GM10847 (cell line): Measurements from ENCODE around the gene MIER2.

Experiments used
- POLR2A ChIP-seq: IDR thresholded peaks from 2 replicates; pipeline ENCODE4 v1.6.1; 2011; ENCODE audit not compliant: insufficient read length; ENCODE audit errors: extremely low read depth

MIER2 gene

DNA sequence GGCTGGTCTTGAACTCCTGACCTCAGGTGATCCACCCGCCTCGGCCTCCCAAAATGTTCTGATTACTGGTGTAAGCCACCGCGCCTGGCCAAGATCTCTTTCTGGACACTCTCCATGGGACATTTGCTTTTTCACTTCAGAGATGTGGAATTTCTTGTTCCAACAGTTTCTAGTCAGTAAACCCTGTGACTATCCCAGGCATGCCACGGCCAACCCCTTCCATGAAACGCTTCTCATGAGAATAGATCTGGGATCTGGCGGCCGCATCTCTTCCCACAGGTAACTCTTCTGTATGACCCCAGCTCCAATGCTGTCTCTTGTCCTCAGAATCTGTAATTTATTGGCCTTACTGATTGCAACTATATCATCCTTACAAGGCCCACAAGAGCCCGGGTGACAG is 69.6 kb downstream of the MIER2 start:
- no peak for TF ChIP-seq POLR2A

GRCh38 chr19:273393-273792 is 71.2 kb downstream of the MIER2 start:
- TF ChIP-seq POLR2A: no peak

GRCh38 chr19:271856-272255 is 72.7 kb downstream of the MIER2 start:
- TF ChIP-seq POLR2A: no peak

GRCh38 chr19:269241-269640 is 75.4 kb downstream of the MIER2 start:
- TF ChIP-seq POLR2A: no peak

DNA sequence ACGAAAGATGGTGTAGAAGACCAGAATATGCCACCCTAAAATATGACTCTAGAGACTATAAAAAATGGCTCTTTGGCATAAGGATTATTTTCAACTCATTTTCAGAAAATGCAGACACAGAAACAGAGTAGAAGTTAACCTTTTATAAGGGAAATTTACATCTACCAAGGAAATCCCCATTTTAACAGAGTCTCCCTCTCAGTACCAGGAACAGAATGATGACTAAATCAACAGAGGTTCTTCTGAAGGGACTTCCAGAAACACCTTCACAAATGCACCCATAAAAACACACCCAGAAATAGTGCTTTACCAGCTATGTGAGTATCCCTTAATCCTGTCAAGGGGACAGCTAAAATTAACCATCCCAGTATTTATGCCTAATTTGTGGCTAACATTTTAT is 82.5 kb downstream of the MIER2 start:
- TF ChIP-seq POLR2A: no peak
